ENCODE data around the gene MEI1. TPM values are rescaled to one million over a fixed set of nuclear protein-coding genes. Genes with fewer than 3 reads are reported as not detected.

MEI1 gene
- total RNA-seq, 1 experiment from 2014 or later, result 0.35 TPM

- ATAC-seq (peak; percentile 84), DNase-seq (ENCODE audit: low spot score) (peak; percentile 82)
- POLR2A ChIA-PET, result interaction anchor here (0.5 to 2.3 kb wide), 8 partner anchors 9 to 241 kb away, joined by 3 to 8 read pairs (median 4); no protein-coding TSS in a partner anchor
- peaks cover 11% of the 10 kb centered on the region for H3K4me1 Mint-ChIP-seq
- H3K9me3 Mint-ChIP-seq, result no peaks in the 10 kb centered on the region
- CTCF ChIA-PET, result interaction anchor here (0.6 to 5.4 kb wide), 8 partner anchors 9 to 253 kb away, joined by 3 to 52 read pairs (median 4); no protein-coding TSS in a partner anchor
- no peaks in the 10 kb centered on the region for H3K27me3 Mint-ChIP-seq (ENCODE audit: low read depth)
- peak within 1 kb of the TSS; percentile 94 for H3K27ac Mint-ChIP-seq
- no peaks in the 10 kb centered on the region for H3K36me3 Mint-ChIP-seq
- peak within 1 kb of the TSS; percentile 82 for H3K4me3 Mint-ChIP-seq
- peak; percentile 57; the same call in 1 of the 2 replicates for TF ChIP-seq KAT7 (CRISPR knock-in tag; IDR thresholded peaks at IDR 0.05; ENCODE audit: borderline replicate concordance)
- peak; percentile 79 for TF ChIP-seq FOXK1 (CRISPR knock-in tag; IDR thresholded peaks at IDR 0.05)
- TF ChIP-seq NR1H2 (CRISPR knock-in tag; IDR thresholded peaks at IDR 0.05), result no peak
- no peak for TF ChIP-seq ELF4 (CRISPR knock-in tag; IDR thresholded peaks at IDR 0.05; ENCODE audit: low read depth)
- TF ChIP-seq USF1 (CRISPR knock-in tag; IDR thresholded peaks at IDR 0.05), result peak; percentile 61
- peak; percentile 91 for TF ChIP-seq MAX (CRISPR knock-in tag; IDR thresholded peaks at IDR 0.05)
- 0 out of 2 replicates have a peak, but pooled peaks have one; percentile 29 for TF ChIP-seq ZNF121 (CRISPR knock-in tag; IDR thresholded peaks at IDR 0.05)
- TF ChIP-seq ZNF138 (CRISPR knock-in tag; conservative IDR thresholded peaks at IDR 0.05), result 0 out of 2 replicates have a peak, but pooled peaks have one; percentile 39
- TF ChIP-seq TEAD1 (CRISPR knock-in tag; IDR thresholded peaks at IDR 0.05), result peak; percentile 76; the same call in 1 of the 2 replicates
- TF ChIP-seq TP53 (CRISPR knock-in tag; IDR thresholded peaks at IDR 0.05), result peak; percentile 80; the same call in 1 of the 2 replicates
- peak; percentile 80; the same call in 1 of the 2 replicates for TF ChIP-seq CREM (CRISPR knock-in tag; IDR thresholded peaks at IDR 0.05)
- no peak for TF ChIP-seq TCF7 (CRISPR knock-in tag; IDR thresholded peaks at IDR 0.05; ENCODE audit: low read depth)
- no peak for TF ChIP-seq ERG (CRISPR knock-in tag; IDR thresholded peaks at IDR 0.05)
- peak; percentile 91 for TF ChIP-seq FOXP4 (CRISPR knock-in tag; IDR thresholded peaks at IDR 0.05)
- TF ChIP-seq ZNF281 (CRISPR knock-in tag; IDR thresholded peaks at IDR 0.05), result no peak
- TF ChIP-seq GABPB1 (CRISPR knock-in tag; IDR thresholded peaks at IDR 0.05), result peak; percentile 66
- peak; percentile 78; the same call in 1 of the 2 replicates for TF ChIP-seq ZNF232 (CRISPR knock-in tag; IDR thresholded peaks at IDR 0.05)
- 0 out of 2 replicates have a peak, but pooled peaks have one; percentile 67 for TF ChIP-seq PREB (CRISPR knock-in tag; IDR thresholded peaks at IDR 0.05; ENCODE audit: borderline replicate concordance)
- no peak for TF ChIP-seq SMAD4 (CRISPR knock-in tag; IDR thresholded peaks at IDR 0.05)
- peak; percentile 75 for TF ChIP-seq ETV6 (CRISPR knock-in tag; IDR thresholded peaks at IDR 0.05)
- TF ChIP-seq MLX (CRISPR knock-in tag; IDR thresholded peaks at IDR 0.05), result no peak
- TF ChIP-seq PRDM15 (CRISPR knock-in tag; IDR thresholded peaks at IDR 0.05), result 0 out of 2 replicates have a peak, but pooled peaks have one; percentile 28
- no peak for TF ChIP-seq EMX1 (CRISPR knock-in tag; IDR thresholded peaks at IDR 0.05)
- TF ChIP-seq CBFB (CRISPR knock-in tag; IDR thresholded peaks at IDR 0.05; ENCODE audit: low read depth), result peak; percentile 72; the same call in 1 of the 2 replicates
These were observed 10.7 kb upstream of the MEI1 start, which contains the start of gene SNU13 for GRCh38 chr22:41688365-41689211. TSS of gene SNU13 (minus strand) at chr22:41688867. CDS start at chr22:41688796, 71 bp downstream.

All from WTC11 (cell line).